VCaP (cell line): Measurements from ENCODE around the gene FBXO10.
A peak's percentile ranks its signal among the peaks of the same experiment; 100 is the strongest.

Experiments used
- H3K27ac ChIP-seq: fragments of 450-650 bp; 2 replicates; pipeline ENCODE4 v1.5.1; 2017
- CTCF ChIP-seq: fragments of 450-650 bp; conservative IDR thresholded peaks from 2 replicates; pipeline ENCODE4 v1.5.1; 2017; ENCODE audit warnings: mild to moderate bottlenecking, moderate library complexity

Gene FBXO10

GRCh38 chr9:37611014-37611413, 34.8 kb upstream of the FBXO10 start:
- H3K27ac ChIP-seq, result no peak overlapping the region
- no peak for TF ChIP-seq CTCF

- no peak overlapping the region for H3K27ac ChIP-seq
These were observed 33.7 kb upstream of the FBXO10 start for GRCh38 chr9:37609735-37610397.

GRCh38 chr9:37608250-37608649, 32.1 kb upstream of the FBXO10 start:
- no peak overlapping the region for H3K27ac ChIP-seq
- TF ChIP-seq CTCF, result no peak

More at GRCh38 chr9:37609735-37610397, 33.7 kb upstream of the FBXO10 start:
- TF ChIP-seq CTCF, result no peak

GRCh38 chr9:37604296-37604695, 28.1 kb upstream of the FBXO10 start:
- no peak for TF ChIP-seq CTCF
- H3K27ac ChIP-seq, result peak overlapping the region; percentile 87

GRCh38 chr9:37602817-37603216, 26.6 kb upstream of the FBXO10 start:
- TF ChIP-seq CTCF, result no peak
- H3K27ac ChIP-seq, result peak overlapping the region; percentile 87

- peak overlapping the region; percentile 87 for H3K27ac ChIP-seq
These were observed 25.9 kb upstream of the FBXO10 start for GRCh38 chr9:37602061-37602460.

GRCh38 chr9:37596504-37596903, 20.3 kb upstream of the FBXO10 start:
- H3K27ac ChIP-seq, result no peak overlapping the region
- no peak for TF ChIP-seq CTCF

- TF ChIP-seq CTCF, result no peak
- H3K27ac ChIP-seq, result peak overlapping the region; percentile 56; the same call in 1 of the 2 replicates
These were observed 17.8 kb upstream of the FBXO10 start for GRCh38 chr9:37593883-37594448.
